ENCODE data around the gene SLC6A2.
A peak's percentile ranks its signal among the peaks of the same experiment; 100 is the strongest.

SLC6A2 gene

DNA sequence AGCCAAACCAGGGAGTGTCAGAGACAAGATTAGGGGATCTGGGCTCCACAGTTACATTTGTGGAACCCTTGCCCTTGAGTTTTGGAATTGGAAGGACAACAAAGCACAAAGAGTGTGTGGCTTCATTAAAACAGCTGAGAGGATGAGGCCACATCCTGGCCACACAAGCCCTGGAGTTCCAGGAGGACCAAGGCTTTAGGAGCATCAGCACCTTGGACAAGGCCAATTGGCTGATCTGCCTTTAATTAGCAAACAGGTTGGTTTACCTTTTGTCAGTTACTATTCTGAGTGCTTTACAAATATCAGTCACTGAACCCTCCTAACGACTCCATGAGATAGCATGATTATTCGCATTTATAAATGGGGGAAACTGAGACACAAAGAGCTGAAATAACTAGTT is 54.7 kb downstream of the SLC6A2 start:
- DNase-seq (ENCODE audit: low read depth in 2 of 2): no peak

DNA sequence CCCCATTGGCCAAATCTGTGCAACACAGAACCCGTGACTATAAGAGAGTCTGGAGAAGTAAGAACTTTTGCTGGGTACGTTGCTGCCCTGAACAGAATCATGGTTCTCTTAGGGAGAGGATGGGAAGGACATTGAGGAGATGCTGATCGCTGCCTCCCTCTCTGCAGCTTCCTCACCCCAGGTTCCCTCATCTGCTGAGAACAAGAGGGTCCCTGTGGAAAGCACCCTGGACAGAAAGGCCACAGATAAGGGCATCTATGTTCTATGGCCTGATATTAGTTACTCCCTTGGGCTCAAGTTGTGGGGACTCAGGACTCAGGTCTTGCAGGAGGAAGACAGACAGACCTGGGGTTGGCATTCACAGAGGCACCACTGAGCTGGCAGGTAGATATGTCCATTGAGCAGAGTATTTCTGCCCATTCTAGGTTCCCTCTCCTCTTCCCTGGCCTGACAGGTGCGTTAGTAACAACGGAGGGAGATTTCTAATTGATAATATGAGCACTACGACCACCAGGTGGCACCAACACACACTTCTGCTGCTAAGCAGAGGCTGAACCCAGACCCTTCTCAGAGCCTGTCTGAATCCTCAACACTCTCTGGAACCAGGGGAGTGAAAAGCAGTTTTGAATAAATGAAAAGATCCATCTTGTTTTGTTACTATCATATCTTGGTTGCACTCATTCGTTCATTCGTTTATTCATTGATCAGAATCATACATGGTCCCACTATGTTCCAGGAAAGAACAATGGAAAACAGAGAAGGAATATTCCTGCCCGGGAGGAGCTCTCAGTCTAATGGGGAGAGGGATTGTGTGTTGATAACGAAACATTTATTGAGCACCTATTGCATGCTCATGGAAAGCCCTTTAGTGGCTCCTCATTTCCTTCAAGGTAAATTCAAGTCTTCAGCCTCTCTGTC is 56.4 kb downstream of the SLC6A2 start:
- peak; percentile 11 to 12 for DNase-seq (ENCODE audit: low read depth in 2 of 2)

DNA sequence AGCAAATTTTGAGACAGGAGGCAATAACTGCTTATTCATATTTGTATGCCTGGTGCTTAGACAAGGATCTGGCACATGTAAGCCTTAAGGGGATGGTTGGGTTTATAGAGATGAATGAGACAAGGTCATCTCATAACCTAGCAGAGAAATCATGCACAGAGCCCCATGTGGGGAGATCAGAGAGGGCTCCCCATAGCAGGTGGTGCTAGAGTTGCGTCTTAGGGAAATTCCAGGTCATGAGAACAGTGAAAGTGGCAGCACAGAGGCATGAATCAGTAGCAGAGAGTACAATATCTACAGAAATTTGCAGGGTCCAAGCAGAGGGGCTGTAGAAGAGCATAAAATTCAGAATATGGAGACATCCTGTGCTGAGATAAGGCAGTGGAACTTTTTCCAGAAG is 57.3 kb downstream of the SLC6A2 start:
- DNase-seq (ENCODE audit: low read depth in 2 of 2): no peak

DNA sequence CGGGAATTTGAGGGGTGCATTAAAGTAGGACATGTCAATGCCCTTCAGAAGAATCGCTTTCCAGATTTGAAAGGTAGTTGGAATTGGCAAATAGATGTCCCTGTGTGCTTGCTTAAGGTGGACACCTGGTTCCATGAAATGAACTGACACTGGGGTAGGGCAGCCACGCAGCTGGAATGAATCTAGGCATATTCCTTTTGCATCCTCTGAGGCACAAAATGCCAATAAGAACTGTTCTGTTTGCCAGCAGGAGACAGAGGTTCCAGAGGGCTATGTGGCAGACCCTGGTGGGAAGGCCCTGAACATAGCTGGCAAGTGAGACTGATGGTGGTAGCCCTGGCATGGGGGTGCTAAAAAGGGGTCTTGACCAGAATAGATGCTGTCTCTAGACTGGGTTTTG is 61.5 kb downstream of the SLC6A2 start:
- DNase-seq (ENCODE audit: low read depth in 2 of 2): no peak

DNA sequence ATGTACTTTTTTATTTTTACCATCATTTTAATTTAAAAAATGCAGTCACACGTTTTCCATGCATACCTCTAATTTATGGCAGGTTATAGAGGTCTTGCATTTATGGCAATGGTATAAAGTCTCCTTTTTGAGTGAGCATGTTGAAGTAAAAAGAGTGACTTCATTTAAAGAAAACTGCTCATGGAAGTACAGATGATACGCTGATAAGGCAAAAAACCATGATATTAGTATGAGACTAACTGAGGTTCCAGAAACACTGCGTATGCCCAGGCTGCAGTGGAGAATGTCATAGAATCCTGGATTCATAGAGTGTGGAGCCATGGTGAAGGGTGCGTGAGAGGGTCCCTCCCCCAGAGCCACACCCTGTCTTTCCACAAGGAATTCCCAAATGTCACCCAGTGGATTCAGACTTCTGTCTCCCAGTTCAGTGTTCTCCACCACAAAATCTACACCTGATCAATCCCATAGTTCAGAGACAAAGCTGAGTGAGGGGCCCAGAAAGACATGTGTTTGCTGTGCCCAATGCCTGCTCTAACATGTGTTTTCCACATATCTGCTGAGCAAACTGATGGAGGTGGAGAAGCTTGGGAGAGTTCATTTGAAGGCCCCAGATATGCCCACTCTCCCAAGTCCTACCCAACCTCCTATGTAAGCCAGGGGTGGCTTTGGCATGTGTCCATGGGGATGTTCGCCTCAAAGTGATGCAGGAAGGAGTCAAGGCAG is 69.4 kb downstream of the SLC6A2 start:
- no peak for DNase-seq (ENCODE audit: low read depth in 2 of 2)

DNA sequence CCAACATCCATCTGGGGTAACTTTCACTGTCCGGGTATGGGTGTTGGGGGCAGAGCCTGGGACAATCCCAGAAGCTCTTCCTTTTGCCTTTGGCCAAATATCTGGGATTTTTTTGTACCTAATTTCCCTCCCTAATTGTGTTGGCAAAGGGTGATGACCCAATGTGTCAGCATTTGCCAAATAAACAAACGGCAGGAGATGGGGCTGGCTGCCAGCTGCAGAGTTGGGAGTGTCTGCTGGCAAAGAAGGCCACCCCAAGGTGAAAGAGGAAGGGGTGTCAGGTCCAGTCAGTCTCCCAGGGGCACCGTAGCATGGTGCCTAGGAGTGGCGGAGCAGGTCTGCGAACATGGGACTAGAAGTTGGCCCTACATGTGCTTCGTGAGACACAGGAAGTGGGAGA is 73.0 kb downstream of the SLC6A2 start:
- no peak for DNase-seq (ENCODE audit: low read depth in 2 of 2)

DNA sequence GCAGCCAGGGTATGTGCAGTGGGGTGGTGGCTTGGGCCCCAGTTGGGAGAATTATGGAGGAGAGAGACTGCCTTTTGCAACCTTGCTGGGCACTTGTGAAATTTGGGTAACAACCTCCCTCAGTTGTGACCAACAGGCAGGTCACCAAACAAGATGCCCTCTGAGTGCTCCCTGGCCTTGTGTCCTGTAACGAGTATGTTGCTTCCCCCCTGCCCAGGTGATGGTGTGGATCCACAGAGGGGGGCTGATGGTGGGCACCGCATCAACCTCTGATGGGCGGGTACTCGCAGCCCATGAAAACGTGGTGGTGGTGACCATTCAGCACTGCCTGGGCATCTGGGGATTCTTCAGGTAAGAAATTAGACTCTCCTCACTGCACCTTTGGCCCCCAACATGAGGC is 74.3 kb downstream of the SLC6A2 start:
- no peak for DNase-seq (ENCODE audit: low read depth in 2 of 2)

DNA sequence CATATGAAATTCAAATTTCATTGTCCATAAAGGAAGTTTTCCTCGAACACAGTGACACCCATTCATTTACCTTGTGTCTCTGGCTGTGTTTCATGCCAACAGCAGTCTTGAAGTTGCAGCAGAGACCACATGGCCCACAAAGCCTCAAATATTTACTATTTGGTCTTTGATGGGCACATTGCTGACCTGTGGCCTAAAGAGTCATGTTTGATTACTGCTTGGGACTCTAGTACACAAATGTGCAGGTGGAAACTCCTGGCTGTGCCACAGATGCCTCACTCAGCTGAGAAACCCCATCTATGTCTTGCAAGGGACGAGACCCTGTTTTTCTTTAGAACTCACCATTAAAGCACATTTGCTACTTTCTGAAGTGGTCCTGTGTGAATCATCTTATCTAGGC is 76.7 kb downstream of the SLC6A2 start:
- no peak for DNase-seq (ENCODE audit: low read depth in 2 of 2)

DNA sequence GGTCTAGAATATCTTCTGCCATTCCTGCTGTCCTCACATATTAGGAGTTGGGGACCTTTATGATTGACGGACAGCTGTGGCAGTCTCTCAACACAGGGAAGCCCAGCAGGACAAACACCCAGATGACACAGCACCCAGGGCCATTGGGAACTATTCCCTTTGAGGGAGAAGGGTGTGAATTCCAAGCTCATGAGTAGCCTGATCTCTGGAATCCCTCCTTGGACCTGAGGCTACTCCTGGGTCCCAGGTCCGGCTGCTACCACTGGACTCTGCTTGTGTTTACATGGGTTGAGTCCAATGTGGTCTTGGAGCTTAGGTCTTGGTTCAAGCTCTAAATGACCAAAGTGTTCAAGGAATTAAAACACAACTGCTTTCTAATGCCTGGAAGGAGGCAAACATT is 78.9 kb downstream of the SLC6A2 start:
- DNase-seq (ENCODE audit: low read depth in 2 of 2): no peak

DNA sequence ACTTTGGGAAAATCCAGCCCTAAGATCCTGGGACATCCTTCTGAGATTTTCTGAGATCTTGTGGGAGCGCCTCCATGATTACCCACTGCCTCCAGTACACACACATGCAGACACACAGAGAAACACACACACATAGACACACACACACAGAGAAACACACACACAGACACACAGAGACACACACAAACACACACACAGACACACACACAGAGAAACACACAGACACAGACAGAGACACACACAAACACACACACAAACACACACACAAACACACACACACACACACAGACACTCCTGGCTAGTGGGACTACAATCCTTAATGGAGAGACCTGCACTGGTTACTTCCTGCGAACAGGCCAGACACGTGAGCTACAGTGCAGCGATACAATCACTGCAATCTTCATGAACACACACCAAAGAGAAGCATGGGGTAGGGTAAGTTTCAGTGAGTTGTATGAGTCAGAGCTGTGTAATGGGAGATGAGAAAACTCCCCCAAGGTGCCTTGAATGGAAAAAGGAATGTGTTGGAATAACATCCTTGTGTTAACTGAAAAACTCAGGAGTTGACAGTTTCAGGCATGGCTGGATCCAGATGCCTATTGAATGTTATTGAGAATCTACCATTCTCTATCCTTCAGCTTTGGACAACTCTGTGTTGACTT is 79.5 kb downstream of the SLC6A2 start:
- no peak for DNase-seq (ENCODE audit: low read depth in 2 of 2)

DNA sequence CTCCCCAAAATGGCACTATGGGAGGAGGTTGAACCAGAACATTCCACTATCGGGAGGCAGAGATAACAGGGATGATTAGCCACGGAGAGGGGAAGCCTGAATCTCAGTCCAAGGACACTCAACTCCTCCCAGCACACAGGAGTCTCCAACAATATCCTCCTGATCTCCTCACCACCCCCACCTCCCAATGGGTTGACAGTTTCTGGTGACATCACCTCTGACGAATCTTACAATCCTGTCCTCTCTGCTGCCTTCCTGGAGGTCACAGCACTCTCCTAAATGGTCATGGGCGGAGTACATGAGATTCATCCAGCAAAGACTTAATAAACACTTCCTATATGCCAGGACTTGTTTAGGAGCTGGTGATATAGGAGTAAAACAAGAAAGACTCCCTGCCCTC is 80.9 kb downstream of the SLC6A2 start:
- no peak for DNase-seq (ENCODE audit: low read depth in 2 of 2)

DNA sequence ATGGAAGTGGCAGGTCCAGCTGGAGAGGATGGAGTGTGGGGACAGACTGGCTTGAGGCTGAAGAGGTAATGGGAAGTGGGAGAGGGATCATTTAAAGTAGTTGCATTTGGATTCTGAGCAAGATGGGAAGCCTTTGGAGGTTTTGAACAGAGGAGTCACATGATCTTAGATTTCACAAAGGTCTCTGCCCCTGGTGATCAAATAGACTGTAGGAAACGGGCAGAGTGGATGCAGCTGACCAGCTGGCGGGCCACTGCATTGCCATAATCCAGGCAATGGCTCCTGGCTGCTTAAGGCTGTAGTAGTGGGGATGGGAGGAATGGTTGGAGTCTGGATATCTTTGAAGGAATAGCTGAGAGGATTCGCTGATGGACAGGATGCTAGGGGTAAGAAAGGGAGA is 81.5 kb downstream of the SLC6A2 start:
- no peak for DNase-seq (ENCODE audit: low read depth in 2 of 2)

DNA sequence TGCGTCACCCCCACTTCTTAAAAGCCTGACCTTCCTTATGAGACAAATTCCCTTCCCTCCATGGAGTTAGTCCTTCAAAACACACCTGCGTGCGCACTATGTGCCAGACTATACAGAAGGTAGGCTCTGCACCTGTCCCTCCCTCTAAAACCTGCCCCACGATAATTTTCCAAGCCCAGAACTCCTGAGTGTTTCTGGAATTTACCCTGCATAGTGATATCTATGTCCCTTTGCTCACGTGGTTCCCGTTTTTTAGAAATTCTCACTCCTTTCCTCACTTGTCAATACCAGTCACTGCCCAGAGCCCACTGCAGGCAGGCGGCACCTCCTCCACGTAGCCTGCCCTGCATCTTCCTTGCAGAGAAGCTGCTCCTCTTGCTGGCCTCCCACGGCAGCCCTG is 82.2 kb downstream of the SLC6A2 start:
- DNase-seq (ENCODE audit: low read depth in 2 of 2): no peak

DNA sequence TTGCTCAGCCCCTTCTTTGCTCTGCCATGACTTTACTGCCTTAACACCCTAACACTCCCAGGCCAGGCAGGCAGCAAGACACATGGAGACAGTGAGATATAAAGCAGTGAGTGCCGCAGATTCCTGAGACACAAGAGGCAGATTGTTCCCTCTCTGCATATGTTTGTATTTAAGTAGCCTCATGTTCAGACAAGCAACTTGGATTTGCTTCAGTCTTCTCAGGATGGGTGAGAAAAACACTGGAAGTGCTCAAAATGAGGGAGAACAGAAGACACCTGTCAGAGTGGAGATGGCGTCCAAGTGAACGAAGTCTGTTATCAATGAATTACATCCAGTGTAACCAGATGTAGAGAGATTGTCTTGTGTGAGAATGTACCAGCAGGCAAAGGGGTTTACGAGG is 90.3 kb downstream of the SLC6A2 start:
- DNase-seq (ENCODE audit: low read depth in 2 of 2): no peak

DNA sequence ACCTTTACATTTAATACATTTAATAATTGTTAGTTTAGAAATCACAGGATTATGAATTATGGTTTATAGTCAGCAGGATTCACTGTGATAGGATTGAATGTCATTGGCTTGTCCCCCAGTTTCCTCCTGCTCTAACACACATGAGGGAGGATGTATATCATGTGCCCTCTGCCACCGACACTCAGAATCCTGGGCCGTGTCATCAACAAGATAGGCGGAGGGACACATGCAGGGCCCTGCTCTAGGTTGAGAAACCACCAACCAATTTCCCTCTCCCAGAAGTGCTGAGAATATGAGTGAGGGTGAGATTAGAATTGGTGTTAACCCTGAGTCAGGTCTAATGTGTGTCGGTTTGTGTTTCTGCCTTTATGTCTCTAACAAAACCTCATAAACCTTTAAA is 92.0 kb downstream of the SLC6A2 start:
- no peak for DNase-seq (ENCODE audit: low read depth in 2 of 2)

DNA sequence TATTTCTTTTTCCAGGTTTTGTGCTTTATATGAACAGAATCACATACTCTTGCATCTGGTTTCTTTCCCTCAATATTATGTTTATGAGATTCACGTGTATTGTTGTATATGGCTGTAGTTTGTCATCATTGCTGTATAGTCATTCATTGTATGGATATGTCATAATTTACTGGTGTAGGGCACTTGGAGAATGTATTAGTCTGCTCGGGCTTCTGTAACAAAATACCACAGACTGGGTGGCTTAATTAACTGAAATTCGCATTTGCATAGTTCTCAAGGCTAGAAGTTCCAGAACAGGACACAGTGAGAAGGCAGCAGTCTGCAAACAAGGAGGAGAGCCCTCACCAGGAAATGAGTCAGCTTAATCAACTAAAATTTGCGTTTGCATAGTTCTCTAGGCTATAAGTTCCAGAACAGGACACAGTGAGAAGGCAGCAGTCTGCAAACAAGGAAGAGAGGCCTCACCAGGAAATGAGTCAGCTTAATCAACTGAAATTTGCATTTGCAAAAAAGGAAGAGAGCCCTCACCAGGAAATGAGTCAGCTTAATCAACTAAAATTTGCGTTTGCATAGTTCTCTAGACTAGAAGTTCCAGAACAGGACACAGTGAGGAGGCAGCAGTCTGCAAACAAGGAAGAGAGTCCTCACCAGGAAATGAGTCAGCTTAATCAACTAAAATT is 96.8 kb downstream of the SLC6A2 start:
- peak in 1 of 2 donors; percentile 1 for DNase-seq (ENCODE audit: low read depth in 2 of 2)

DNA sequence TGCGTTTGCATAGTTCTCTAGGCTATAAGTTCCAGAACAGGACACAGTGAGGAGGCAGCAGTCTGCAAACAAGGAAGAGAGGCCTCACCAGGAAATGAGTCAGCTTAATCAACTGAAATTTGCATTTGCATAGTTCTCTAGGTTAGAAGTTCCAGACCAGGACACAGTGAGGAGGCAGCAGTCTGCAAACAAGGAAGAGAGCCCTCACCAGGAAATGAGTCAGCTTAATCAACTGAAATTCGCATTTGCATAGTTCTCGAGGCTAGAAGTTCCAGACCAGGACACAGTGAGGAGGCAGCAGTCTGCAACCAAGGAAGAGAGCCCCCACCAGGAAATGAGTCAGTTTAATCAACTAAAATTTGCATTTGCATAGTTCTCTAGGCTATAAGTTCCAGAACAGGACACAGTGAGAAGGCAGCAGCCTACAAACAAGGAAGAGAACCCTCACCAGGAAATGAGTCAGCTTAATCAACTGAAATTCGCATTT is 97.4 kb downstream of the SLC6A2 start:
- peak in 1 of 2 donors; percentile 1 for DNase-seq (ENCODE audit: low read depth in 2 of 2)

Measured in activated CD8-positive, alpha-beta memory T cell treated with anti-CD3 and anti-CD28 coated beads for 4 hours (primary cell).